ENCODE measurements around the gene ZBTB20.

DNA sequence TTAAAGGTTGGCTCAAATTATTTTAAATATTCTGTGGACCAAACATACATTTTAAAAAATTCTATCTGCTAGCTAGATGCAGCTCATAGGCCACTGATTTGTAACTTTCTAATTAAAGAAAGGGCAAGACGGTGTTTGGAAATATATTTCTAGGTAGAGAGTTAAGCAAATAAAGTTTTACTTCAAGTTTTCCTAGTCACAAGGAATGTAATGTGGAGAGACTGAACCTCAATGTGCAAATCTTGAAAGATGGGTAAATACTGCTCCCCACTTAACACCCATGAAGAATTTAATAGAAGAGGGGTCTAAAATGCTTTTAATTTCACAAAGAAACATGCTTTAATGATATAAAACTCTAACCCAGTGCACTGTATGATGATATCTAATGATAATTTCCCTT lies 678.0 kb downstream of the ZBTB20 start:
- TF ChIP-seq, protein P1, sequence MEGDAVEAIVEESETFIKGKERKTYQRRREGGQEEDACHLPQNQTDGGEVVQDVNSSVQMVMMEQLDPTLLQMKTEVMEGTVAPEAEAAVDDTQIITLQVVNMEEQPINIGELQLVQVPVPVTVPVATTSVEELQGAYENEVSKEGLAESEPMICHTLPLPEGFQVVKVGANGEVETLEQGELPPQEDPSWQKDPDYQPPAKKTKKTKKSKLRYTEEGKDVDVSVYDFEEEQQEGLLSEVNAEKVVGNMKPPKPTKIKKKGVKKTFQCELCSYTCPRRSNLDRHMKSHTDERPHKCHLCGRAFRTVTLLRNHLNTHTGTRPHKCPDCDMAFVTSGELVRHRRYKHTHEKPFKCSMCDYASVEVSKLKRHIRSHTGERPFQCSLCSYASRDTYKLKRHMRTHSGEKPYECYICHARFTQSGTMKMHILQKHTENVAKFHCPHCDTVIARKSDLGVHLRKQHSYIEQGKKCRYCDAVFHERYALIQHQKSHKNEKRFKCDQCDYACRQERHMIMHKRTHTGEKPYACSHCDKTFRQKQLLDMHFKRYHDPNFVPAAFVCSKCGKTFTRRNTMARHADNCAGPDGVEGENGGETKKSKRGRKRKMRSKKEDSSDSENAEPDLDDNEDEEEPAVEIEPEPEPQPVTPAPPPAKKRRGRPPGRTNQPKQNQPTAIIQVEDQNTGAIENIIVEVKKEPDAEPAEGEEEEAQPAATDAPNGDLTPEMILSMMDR (IDR thresholded peaks at IDR 0.05), result no peak
- no peak for TF ChIP-seq POLR2A (IDR thresholded peaks at IDR 0.05)

All from right lobe of liver (tissue), 4 donors.